ENCODE data around the gene CNPY1. TPM values are rescaled to one million over a fixed set of nuclear protein-coding genes. Genes with fewer than 3 reads are reported as not detected.

CNPY1 gene
- total and polyA plus RNA-seq, 9 of the 15 experiments (the other 6 are each of a cell fraction or from before 2014, with no cell fraction given) = not detected

GRCh38 chr7:155512246-155512887 lies 34.0 kb downstream of the CNPY1 start:
- Histone ChIP-seq H3K27me3 (ENCODE audit: control insufficient read depth in 2 of 2, insufficient read depth in 2 of 2, low read length in 2 of 2) (peaks cover 58 to 65% of the 10 kb centered on the region in 2 experiments), H4K20me1 (replicated peaks; ENCODE audit: control insufficient read depth, insufficient read depth, low read length) (peaks cover 7% of the 10 kb centered on the region; the same call in 1 of the 2 replicates), H3K9me1 (ENCODE audit: control insufficient read depth, insufficient read depth, low read length) (no peaks in the 10 kb centered on the region), H2AFZ (ENCODE audit: low read depth, low read length) (no peak overlapping the region), H3K9me3 (replicated peaks; ENCODE audit: control insufficient read depth, insufficient read depth, low read depth, low read length) (no peaks in the 10 kb centered on the region), H3K9ac (ENCODE audit: insufficient read depth in 1 of 2, low read depth in 2 of 2, low read length in 2 of 2) (no peak overlapping the region), H3K79me2 (ENCODE audit: control insufficient read depth, insufficient read depth, low read length) (no peaks in the 10 kb centered on the region), H3K4me3 (no peak overlapping the region), H3K36me3 (ENCODE audit: control insufficient read depth, insufficient read depth, low read length) (no peaks in the 10 kb centered on the region), H3K4me2 (ENCODE audit: insufficient read depth, low read length) (no peak overlapping the region), H3K4me1 (replicated peaks in 1 of 2; ENCODE audit: control insufficient read depth in 2 of 2, insufficient read depth in 2 of 2, low read length in 2 of 2) (peaks cover 0 to 7% of the 10 kb centered on the region in 2 experiments; a peak in 1 of 5 replicates), H3K27ac (ENCODE audit: extremely low read depth, low read depth, low read length) (no peak overlapping the region)
- in situ Hi-C loops (cut with MboI) (no loop called here), intact Hi-C loops (cut with micrococcal nuclease) (no loop called here)
- BruUV-seq (replicated peaks) = no TSS peak
- 2% methylated on average over 4 of the region's 4 CpGs for WGBS (ENCODE audit: insufficient coverage, low coverage, missing lambda C conversion rate)
- ChIA-PET CTCF (ENCODE audit: low intra/inter-chr PET ratio) (no interaction called here), POLR2A (interaction anchor here (0.7 kb wide), 1 partner anchor 16 kb away, joined by 3 read pairs; no protein-coding TSS in a partner anchor)
- DNase-seq (ENCODE audit: extremely low read depth in 1 of 4, low spot score in 3 of 4) (no peak), ATAC-seq (no peak), FAIRE-seq (no peak)
- TF ChIP-seq FOXJ2 (tag; IDR thresholded peaks at IDR 0.05) (no peak), ZNF134 (CRISPR knock-in tag; conservative IDR thresholded peaks at IDR 0.05) (no peak), RNF2 (IDR thresholded peaks at IDR 0.05) (peak; percentile 57; the same call in 1 of the 2 replicates), SREBF2 (CRISPR knock-in tag; IDR thresholded peaks at IDR 0.05) (no peak), GABPA (tag; conservative IDR thresholded peaks at IDR 0.05; ENCODE audit: low read depth) (no peak), ZFP36 (IDR thresholded peaks at IDR 0.05; ENCODE audit: low read depth, low read length, partially characterized antibody) (peak; percentile 3), ZNF609 (CRISPR knock-in tag; IDR thresholded peaks at IDR 0.05; ENCODE audit: borderline replicate concordance) (no peak), DLX4 (CRISPR knock-in tag; IDR thresholded peaks at IDR 0.05) (no peak)

Measured in K562 (cell line).